ENCODE measurements around the gene RETN.
A peak's percentile ranks its signal among the peaks of the same experiment; 100 is the strongest.

RETN gene

GRCh38 chr19:7628589-7629311 lies 40.1 kb upstream of the RETN start:
- no peaks in the 10 kb centered on the region for H3K9me3 ChIP-seq (ENCODE audit: control insufficient read depth, low read length)
- H3K27me3 ChIP-seq (replicated peaks; ENCODE audit: control insufficient read depth, insufficient read depth, low read length, poor library complexity, severe bottlenecking) = no peaks in the 10 kb centered on the region
- H3K36me3 ChIP-seq (ENCODE audit: control insufficient read depth, insufficient read depth, low read length) = peaks cover 32% of the 10 kb centered on the region
- H3K4me3 ChIP-seq (ENCODE audit: insufficient read depth, low read depth, low read length, poor library complexity, severe bottlenecking) = peak overlapping the region; percentile 98
- H3K27ac ChIP-seq (ENCODE audit: insufficient read depth, low read length, poor library complexity, severe bottlenecking) = peak overlapping the region; percentile 93
- peaks cover 25% of the 10 kb centered on the region for H3K4me1 ChIP-seq (ENCODE audit: control insufficient read depth, insufficient read depth, low read length, poor library complexity, severe bottlenecking)
- DNase-seq = no peak

- peaks cover 25% of the 10 kb centered on the region for H3K4me1 ChIP-seq (ENCODE audit: control insufficient read depth, insufficient read depth, low read length, poor library complexity, severe bottlenecking)
- no peaks in the 10 kb centered on the region for H3K9me3 ChIP-seq (ENCODE audit: control insufficient read depth, low read length)
- peak within 1 kb of the TSS; percentile 98 for H3K4me3 ChIP-seq (ENCODE audit: insufficient read depth, low read depth, low read length, poor library complexity, severe bottlenecking)
- DNase-seq = peak; percentile 92 to 95 (median 93)
- peaks cover 25% of the 10 kb centered on the region for H3K36me3 ChIP-seq (ENCODE audit: control insufficient read depth, insufficient read depth, low read length)
- H3K27ac ChIP-seq (ENCODE audit: insufficient read depth, low read length, poor library complexity, severe bottlenecking) = peak within 1 kb of the TSS; percentile 93
- H3K27me3 ChIP-seq (replicated peaks; ENCODE audit: control insufficient read depth, insufficient read depth, low read length, poor library complexity, severe bottlenecking) = no peaks in the 10 kb centered on the region
Observed at GRCh38 chr19:7629347-7630054, 39.3 kb upstream of the RETN start, which contains the start of the genes PET100 and XAB2. Gene PET100 (plus strand): TSS chr19:7629793. CDS start chr19:7629834, 41 bp downstream. Gene XAB2 (minus strand): TSS chr19:7629545. CDS start chr19:7629527, 18 bp downstream.

- no peak overlapping the region for H3K27ac ChIP-seq (ENCODE audit: insufficient read depth, low read length, poor library complexity, severe bottlenecking)
- no peak for DNase-seq
- no peaks in the 10 kb centered on the region for H3K27me3 ChIP-seq (replicated peaks; ENCODE audit: control insufficient read depth, insufficient read depth, low read length, poor library complexity, severe bottlenecking)
Observed at GRCh38 chr19:7631577-7631976, 37.3 kb upstream of the RETN start.

GRCh38 chr19:7632340-7633203 lies 36.3 kb upstream of the RETN start:
- peaks cover 7% of the 10 kb centered on the region for H3K36me3 ChIP-seq (ENCODE audit: control insufficient read depth, insufficient read depth, low read length)
- H3K4me1 ChIP-seq (ENCODE audit: control insufficient read depth, insufficient read depth, low read length, poor library complexity, severe bottlenecking) = peaks cover 29% of the 10 kb centered on the region
- no peak overlapping the region for H3K27ac ChIP-seq (ENCODE audit: insufficient read depth, low read length, poor library complexity, severe bottlenecking)
- H3K9me3 ChIP-seq (ENCODE audit: control insufficient read depth, low read length) = no peaks in the 10 kb centered on the region
- H3K4me3 ChIP-seq (ENCODE audit: insufficient read depth, low read depth, low read length, poor library complexity, severe bottlenecking) = no peak overlapping the region
- DNase-seq = no peak
- no peaks in the 10 kb centered on the region for H3K27me3 ChIP-seq (replicated peaks; ENCODE audit: control insufficient read depth, insufficient read depth, low read length, poor library complexity, severe bottlenecking)

More at GRCh38 chr19:7631577-7631976, 37.3 kb upstream of the RETN start:
- H3K36me3 ChIP-seq (ENCODE audit: control insufficient read depth, insufficient read depth, low read length) = peaks cover 7% of the 10 kb centered on the region
- H3K4me1 ChIP-seq (ENCODE audit: control insufficient read depth, insufficient read depth, low read length, poor library complexity, severe bottlenecking) = peaks cover 29% of the 10 kb centered on the region
- no peaks in the 10 kb centered on the region for H3K9me3 ChIP-seq (ENCODE audit: control insufficient read depth, low read length)
- H3K4me3 ChIP-seq (ENCODE audit: insufficient read depth, low read depth, low read length, poor library complexity, severe bottlenecking) = no peak overlapping the region

- Histone ChIP-seq H3K9me3 (ENCODE audit: control insufficient read depth, low read length) (no peaks in the 10 kb centered on the region), H3K4me1 (ENCODE audit: control insufficient read depth, insufficient read depth, low read length, poor library complexity, severe bottlenecking) (peaks cover 27% of the 10 kb centered on the region), H3K4me3 (ENCODE audit: insufficient read depth, low read depth, low read length, poor library complexity, severe bottlenecking) (no peak within 1 kb of the TSS), H3K27ac (ENCODE audit: insufficient read depth, low read length, poor library complexity, severe bottlenecking) (no peak within 1 kb of the TSS), H3K36me3 (ENCODE audit: control insufficient read depth, insufficient read depth, low read length) (peaks cover 7% of the 10 kb centered on the region), H3K27me3 (replicated peaks; ENCODE audit: control insufficient read depth, insufficient read depth, low read length, poor library complexity, severe bottlenecking) (no peaks in the 10 kb centered on the region)
- no peak for DNase-seq
Observed at GRCh38 chr19:7633698-7634097, 35.2 kb upstream of the RETN start, which contains the start of gene PCP2. Gene PCP2 (minus strand): TSS chr19:7633719. CDS start chr19:7633457, 262 bp downstream.

GRCh38 chr19:7635670-7636069 lies 33.2 kb upstream of the RETN start:
- no peak for DNase-seq
- Histone ChIP-seq H3K36me3 (ENCODE audit: control insufficient read depth, insufficient read depth, low read length) (peaks cover 10% of the 10 kb centered on the region), H3K4me1 (ENCODE audit: control insufficient read depth, insufficient read depth, low read length, poor library complexity, severe bottlenecking) (peaks cover 20% of the 10 kb centered on the region), H3K27me3 (replicated peaks; ENCODE audit: control insufficient read depth, insufficient read depth, low read length, poor library complexity, severe bottlenecking) (no peaks in the 10 kb centered on the region), H3K9me3 (ENCODE audit: control insufficient read depth, low read length) (no peaks in the 10 kb centered on the region), H3K27ac (ENCODE audit: insufficient read depth, low read length, poor library complexity, severe bottlenecking) (no peak overlapping the region), H3K4me3 (ENCODE audit: insufficient read depth, low read depth, low read length, poor library complexity, severe bottlenecking) (no peak overlapping the region)

- Histone ChIP-seq H3K27me3 (replicated peaks; ENCODE audit: control insufficient read depth, insufficient read depth, low read length, poor library complexity, severe bottlenecking) (no peaks in the 10 kb centered on the region), H3K4me1 (ENCODE audit: control insufficient read depth, insufficient read depth, low read length, poor library complexity, severe bottlenecking) (peaks cover 18% of the 10 kb centered on the region), H3K36me3 (ENCODE audit: control insufficient read depth, insufficient read depth, low read length) (peaks cover 12% of the 10 kb centered on the region), H3K27ac (ENCODE audit: insufficient read depth, low read length, poor library complexity, severe bottlenecking) (peak overlapping the region; percentile 81), H3K4me3 (ENCODE audit: insufficient read depth, low read depth, low read length, poor library complexity, severe bottlenecking) (peak overlapping the region; percentile 2), H3K9me3 (ENCODE audit: control insufficient read depth, low read length) (no peaks in the 10 kb centered on the region)
- no peak for DNase-seq
Observed at GRCh38 chr19:7636317-7636690, 32.5 kb upstream of the RETN start.

GRCh38 chr19:7636691-7637373 lies 32.0 kb upstream of the RETN start, which contains the start of gene STXBP2:
Gene STXBP2 (plus strand): TSS chr19:7637110. CDS start chr19:7637150, 40 bp downstream.
- H3K4me3 ChIP-seq (ENCODE audit: insufficient read depth, low read depth, low read length, poor library complexity, severe bottlenecking) = peak within 1 kb of the TSS; percentile 65
- H3K27ac ChIP-seq (ENCODE audit: insufficient read depth, low read length, poor library complexity, severe bottlenecking) = peak within 1 kb of the TSS; percentile 81
- peak; percentile 91 to 94 (median 91) for DNase-seq
- no peaks in the 10 kb centered on the region for H3K9me3 ChIP-seq (ENCODE audit: control insufficient read depth, low read length)
- H3K27me3 ChIP-seq (replicated peaks; ENCODE audit: control insufficient read depth, insufficient read depth, low read length, poor library complexity, severe bottlenecking) = no peaks in the 10 kb centered on the region
- H3K4me1 ChIP-seq (ENCODE audit: control insufficient read depth, insufficient read depth, low read length, poor library complexity, severe bottlenecking) = peaks cover 18% of the 10 kb centered on the region
- peaks cover 13% of the 10 kb centered on the region for H3K36me3 ChIP-seq (ENCODE audit: control insufficient read depth, insufficient read depth, low read length)
